ENCODE measurements around the gene OR2A7. TPM values are rescaled to one million over a fixed set of nuclear protein-coding genes. Genes with fewer than 3 reads are reported as not detected.
"Not testable (repeated sequence)": the region's sequence is repeated elsewhere in the genome, so short reads cannot be mapped to it uniquely, and the experiment has no call there.

OR2A7 gene
- total RNA-seq, 8 experiments from 2014 or later, result 0.11 to 2.3 (median 0.38) TPM; not detected in 2

DNA sequence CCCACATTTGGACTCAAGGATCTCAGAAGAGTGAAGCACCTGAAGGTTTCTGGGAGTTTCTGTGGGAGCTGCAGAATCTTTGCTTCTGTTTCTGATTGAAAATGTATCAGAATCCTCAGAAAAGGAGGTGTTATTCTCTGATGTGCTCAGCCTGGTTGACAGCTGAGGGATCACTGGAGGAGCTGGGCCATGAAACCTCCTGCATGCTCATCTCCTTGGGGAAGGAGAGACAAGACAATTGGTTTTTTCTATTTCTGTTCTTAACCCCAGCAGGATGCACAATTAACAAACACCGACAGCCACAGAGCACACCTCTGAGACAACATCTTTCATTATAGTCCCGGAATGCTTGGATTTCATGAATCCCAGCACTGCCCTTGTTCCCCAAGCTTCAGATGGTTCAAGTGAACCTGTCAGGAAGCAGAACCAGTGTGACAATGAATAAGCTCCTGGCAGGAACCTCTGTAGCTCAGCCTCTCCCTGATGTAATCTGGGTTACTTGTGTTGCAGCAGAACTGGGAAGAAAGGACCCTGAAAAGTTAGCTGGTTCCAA, 26.0 kb downstream of the OR2A7 start:
- not testable (repeated sequence) for ATAC-seq (replicated peaks in 6 of 8)

DNA sequence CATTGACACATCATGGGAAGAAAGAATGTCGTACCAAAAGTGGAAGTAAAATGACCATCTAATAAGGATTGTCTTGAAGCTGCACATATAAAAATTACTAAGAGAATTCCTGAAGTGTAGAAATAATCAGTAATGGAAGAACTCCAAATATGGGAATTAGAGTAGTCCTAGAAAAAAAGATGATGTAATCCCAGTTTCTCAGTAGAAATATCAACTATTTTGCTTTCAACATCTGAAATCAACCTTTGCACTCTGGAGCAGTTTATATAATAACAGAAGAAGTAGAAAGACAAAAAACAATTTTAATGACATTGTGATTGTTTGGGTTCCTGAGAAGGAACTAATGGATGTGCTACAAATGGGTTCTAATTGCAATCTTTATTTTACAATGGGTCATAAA, 31.6 kb downstream of the OR2A7 start:
- H3K4me1 ChIP-seq (replicated peaks in 1 of 2); H3K4me3 ChIP-seq; ATAC-seq (replicated peaks in 6 of 8); in situ Hi-C loops (cut with MboI; ENCODE audit: low pct_unique_long_range_greater_than_20kb in 2 of 9, low sequenced_read_pairs in 9 of 9, unreplicated experiment in 9 of 9); H3K27ac ChIP-seq: not testable (repeated sequence)
- no CpG with 5 or more reads among the region's 1 CpG for WGBS, 10 experiments

More for the DNA sequence above, 26.0 kb downstream of the OR2A7 start:
- in situ Hi-C loops (cut with MboI; ENCODE audit: low pct_unique_long_range_greater_than_20kb in 2 of 9, low sequenced_read_pairs in 9 of 9, unreplicated experiment in 9 of 9); H3K4me1 ChIP-seq (replicated peaks in 1 of 2); H3K4me3 ChIP-seq; H3K27ac ChIP-seq: not testable (repeated sequence)
- no CpG with 5 or more reads among the region's 2 CpGs for WGBS, 10 experiments

DNA sequence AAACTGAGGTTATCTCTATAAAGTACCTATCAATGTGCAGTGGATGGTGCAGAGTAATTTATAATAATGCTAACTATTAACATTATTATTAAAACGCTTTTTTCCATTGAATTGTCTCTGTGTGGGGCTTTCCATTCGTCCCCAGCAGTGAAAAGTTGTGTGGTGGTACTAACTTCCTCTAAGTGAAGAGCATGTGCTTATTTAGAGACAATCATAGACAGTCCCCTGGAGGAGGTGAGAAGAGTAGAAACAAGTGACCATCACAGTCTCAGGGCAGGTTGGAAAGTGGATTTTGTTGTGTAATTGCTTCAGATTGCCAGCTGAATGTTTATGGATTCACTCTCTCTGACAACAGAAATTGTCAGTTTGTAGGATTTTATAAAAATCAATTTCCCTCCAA, 33.6 kb downstream of the OR2A7 start:
- H3K4me3 ChIP-seq; H3K27ac ChIP-seq; H3K4me1 ChIP-seq (replicated peaks in 1 of 2); ATAC-seq (replicated peaks in 6 of 8); in situ Hi-C loops (cut with MboI; ENCODE audit: low pct_unique_long_range_greater_than_20kb in 2 of 9, low sequenced_read_pairs in 9 of 9, unreplicated experiment in 9 of 9): not testable (repeated sequence)
- no CpG with 5 or more reads among the region's 2 CpGs for WGBS, 10 experiments

DNA sequence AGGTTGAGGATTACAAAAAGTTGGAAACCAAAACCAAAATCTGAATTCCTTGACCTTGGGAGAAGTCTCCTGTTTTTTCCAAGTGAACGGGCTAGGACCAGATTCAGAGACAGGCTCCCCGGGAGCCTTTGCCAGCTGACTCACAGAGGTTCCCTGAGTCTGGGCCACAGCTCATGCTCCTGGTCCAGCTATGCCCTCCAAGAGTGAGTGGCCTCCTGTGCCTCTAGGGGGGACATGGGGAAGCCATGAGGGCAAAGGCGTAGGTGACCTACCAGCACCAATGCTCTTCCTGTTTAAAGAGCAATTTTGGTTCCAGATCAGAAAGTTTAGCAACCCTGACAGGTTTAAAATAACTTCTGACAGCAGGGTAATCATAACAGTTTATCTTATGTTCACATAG, 35.8 kb downstream of the OR2A7 start:
- no CpG with 5 or more reads among the region's 3 CpGs for WGBS, 10 experiments
- H3K27ac ChIP-seq; in situ Hi-C loops (cut with MboI; ENCODE audit: low pct_unique_long_range_greater_than_20kb in 2 of 9, low sequenced_read_pairs in 9 of 9, unreplicated experiment in 9 of 9); H3K4me1 ChIP-seq (replicated peaks in 1 of 2); H3K4me3 ChIP-seq; ATAC-seq (replicated peaks in 6 of 8): not testable (repeated sequence)

DNA sequence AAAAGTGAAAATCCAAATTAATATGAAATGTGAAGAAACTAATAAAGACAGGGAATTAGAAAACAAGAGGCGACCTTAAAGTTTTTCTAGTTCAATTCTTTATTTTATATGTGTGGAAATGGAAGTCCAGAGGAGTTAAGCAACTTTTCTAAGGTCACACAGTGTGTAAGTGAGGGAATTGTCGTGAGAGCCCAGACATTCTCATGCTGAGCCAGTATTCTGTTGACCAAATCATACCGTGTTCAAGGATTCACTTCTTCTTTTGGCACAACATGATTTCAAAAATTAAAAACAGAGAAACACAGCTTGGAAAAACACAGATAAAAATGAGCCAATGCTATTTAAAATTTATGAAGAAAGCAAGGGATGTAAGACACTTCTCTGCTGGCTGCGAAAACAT, 37.7 kb downstream of the OR2A7 start:
- H3K4me1 ChIP-seq (replicated peaks in 1 of 2); H3K4me3 ChIP-seq; in situ Hi-C loops (cut with MboI; ENCODE audit: low pct_unique_long_range_greater_than_20kb in 2 of 9, low sequenced_read_pairs in 9 of 9, unreplicated experiment in 9 of 9); ATAC-seq (replicated peaks in 6 of 8); H3K27ac ChIP-seq: not testable (repeated sequence)
- WGBS, 10 experiments, result 67% methylated on average over 2 of the region's 4 CpGs; no CpG with 5 or more reads in 9 of the 10 experiments

DNA sequence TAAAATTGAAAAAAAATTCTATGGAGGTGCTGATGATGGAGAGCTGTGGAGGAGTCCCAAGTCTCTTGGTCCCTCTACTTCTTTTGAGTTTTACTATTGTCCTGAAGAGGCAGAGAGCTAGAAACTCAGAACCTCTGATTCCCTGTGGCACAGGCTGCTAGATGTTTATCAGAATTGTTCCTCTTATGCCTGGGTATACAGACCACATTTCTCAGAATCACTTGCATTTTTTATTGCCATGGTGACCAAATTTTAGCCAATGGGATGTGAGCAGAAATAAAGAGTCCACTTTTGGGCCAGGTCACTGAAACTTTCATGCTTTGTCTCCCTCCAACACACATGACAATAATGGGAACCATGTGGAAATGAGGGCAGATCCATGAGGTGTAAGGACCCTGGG, 40.9 kb downstream of the OR2A7 start:
- H3K4me1 ChIP-seq (replicated peaks in 1 of 2); H3K27ac ChIP-seq; in situ Hi-C loops (cut with MboI; ENCODE audit: low pct_unique_long_range_greater_than_20kb in 2 of 9, low sequenced_read_pairs in 9 of 9, unreplicated experiment in 9 of 9); H3K4me3 ChIP-seq; ATAC-seq (replicated peaks in 6 of 8): not testable (repeated sequence)

DNA sequence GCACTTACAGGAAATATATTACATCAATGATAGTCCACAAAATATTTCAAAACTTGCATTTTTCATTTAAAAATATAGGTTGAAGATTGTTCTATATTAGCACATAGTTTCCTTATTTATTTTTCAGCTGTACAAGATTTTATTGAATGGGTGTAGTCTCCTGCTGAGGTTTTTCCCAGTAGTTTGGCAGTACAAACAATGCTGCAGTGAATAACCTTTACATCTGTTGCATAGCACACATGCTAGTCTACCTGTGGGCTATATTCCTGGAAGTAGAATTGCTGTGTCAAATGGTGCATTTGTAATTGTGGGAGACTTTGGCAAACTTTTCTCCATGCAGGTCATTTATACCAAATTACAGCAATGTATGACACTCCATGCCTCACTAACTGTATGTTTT, 44.1 kb downstream of the OR2A7 start:
- H3K4me3 ChIP-seq; H3K4me1 ChIP-seq (replicated peaks in 1 of 2); H3K27ac ChIP-seq; in situ Hi-C loops (cut with MboI; ENCODE audit: low pct_unique_long_range_greater_than_20kb in 2 of 9, low sequenced_read_pairs in 9 of 9, unreplicated experiment in 9 of 9); ATAC-seq (replicated peaks in 6 of 8): not testable (repeated sequence)

DNA sequence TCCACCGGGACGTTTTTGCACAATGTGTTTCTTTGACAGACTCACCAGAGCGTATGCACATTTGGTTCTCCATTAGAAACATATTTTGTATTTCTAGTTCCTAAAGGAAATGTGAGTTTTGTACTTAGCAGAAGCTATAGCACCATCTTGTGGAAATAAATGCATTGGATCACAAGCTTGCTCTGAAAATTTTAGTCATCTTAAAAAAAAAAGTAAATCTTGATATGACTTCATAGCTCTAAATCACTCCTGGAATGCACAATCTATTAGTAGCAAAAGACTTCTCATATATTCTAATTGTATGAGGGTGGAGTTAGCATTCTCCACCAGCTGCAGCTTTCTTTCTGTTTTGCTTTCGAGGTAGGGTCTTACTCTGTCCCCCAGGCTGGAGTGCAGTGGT, 45.4 kb downstream of the OR2A7 start:
- peak in 7 of 8 experiments; percentile 25 to 93 (median 46) for ATAC-seq (replicated peaks in 6 of 8)
- no CpG with 5 or more reads among the region's 4 CpGs for WGBS, 10 experiments
- H3K4me3 ChIP-seq; in situ Hi-C loops (cut with MboI; ENCODE audit: low pct_unique_long_range_greater_than_20kb in 2 of 9, low sequenced_read_pairs in 9 of 9, unreplicated experiment in 9 of 9); H3K27ac ChIP-seq; H3K4me1 ChIP-seq (replicated peaks in 1 of 2): not testable (repeated sequence)

DNA sequence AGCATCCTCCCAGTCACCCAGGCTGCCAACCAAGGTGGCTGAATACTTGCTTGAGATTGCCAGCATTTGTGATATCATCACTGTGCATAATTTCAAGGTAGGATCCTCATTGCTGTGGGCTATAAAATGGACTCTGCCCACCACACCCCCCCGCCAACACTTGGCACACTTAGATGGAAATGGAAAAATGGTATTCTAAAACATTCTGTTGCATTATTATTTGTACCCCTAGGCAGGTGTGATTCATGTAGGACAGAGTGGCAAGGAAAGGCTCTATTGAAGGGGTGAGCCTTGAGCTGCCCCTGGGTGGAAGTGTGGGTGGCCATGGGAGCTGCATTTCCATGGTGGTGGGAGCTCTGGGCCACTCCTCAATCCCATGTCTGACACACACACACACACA, 46.0 kb downstream of the OR2A7 start:
- H3K4me1 ChIP-seq (replicated peaks in 1 of 2); in situ Hi-C loops (cut with MboI; ENCODE audit: low pct_unique_long_range_greater_than_20kb in 2 of 9, low sequenced_read_pairs in 9 of 9, unreplicated experiment in 9 of 9); H3K4me3 ChIP-seq; H3K27ac ChIP-seq: not testable (repeated sequence)
- peak in 1 of 8 experiments; percentile 7 for ATAC-seq (replicated peaks in 6 of 8)
- 100% methylated on average over 1 of the region's 1 CpG; no CpG with 5 or more reads in 9 of the 10 experiments for WGBS, 10 experiments

DNA sequence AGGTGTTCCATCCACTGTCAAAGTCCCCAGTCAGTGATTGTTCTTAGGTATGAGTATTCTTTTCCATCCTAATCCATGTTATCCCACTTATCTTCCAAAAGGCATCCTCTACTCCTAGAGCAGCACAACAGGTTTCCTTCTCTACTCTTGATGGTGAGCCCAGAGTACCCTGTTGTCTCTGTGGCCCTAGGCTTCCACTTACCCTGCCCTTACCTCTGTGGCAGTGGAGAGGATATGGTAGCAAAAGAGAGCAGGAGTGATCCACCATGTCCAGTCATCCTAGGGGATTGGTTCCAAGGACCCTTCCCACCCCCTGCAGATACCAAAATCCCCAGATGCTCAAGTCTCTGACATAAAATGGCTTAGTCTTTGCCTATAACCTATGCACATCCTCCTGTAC, 47.4 kb downstream of the OR2A7 start:
- H3K4me1 ChIP-seq (replicated peaks in 1 of 2); ATAC-seq (replicated peaks in 6 of 8); in situ Hi-C loops (cut with MboI; ENCODE audit: low pct_unique_long_range_greater_than_20kb in 2 of 9, low sequenced_read_pairs in 9 of 9, unreplicated experiment in 9 of 9); H3K4me3 ChIP-seq; H3K27ac ChIP-seq: not testable (repeated sequence)

Other genes with a start within 250 kb of the OR2A7 start
- under 1 TPM in 5 of 8 experiments, not detected in 3; 0.09 to 0.57 (median 0.14) TPM for gene OR2A5, start 215.8 kb downstream of the OR2A7 start, total RNA-seq
- gene OR2A25, start 195.0 kb downstream of the OR2A7 start, total RNA-seq, result under 1 TPM in 1 of 8 experiments, not detected in 7; 0.62 TPM
- under 1 TPM in 3 of 8 experiments, not detected in 5; 0.04 to 0.19 (median 0.09) TPM for gene OR2A12, start 178.5 kb downstream of the OR2A7 start, total RNA-seq
- not detected for gene OR2A2, start 155.2 kb downstream of the OR2A7 start, total RNA-seq
- under 1 TPM in 1 of 8 experiments, not detected in 7; 0.08 TPM for gene OR2A14, start 141.6 kb downstream of the OR2A7 start, total RNA-seq
- 1 to 10 TPM in 1 of 8 experiments, under 1 TPM in 4, not detected in 3; 0.18 to 1.2 (median 0.25) TPM for gene CTAGE4, start 81.3 kb downstream of the OR2A7 start, total RNA-seq
- 1 to 10 TPM in 1 of 8 experiments, under 1 TPM in 3, not detected in 4; 0.18 to 1.2 (median 0.26) TPM for gene ARHGEF35, start 69.0 kb downstream of the OR2A7 start, total RNA-seq
- under 1 TPM in 4 of 8 experiments, not detected in 4; 0.10 to 0.52 (median 0.27) TPM for gene OR2A42, start 25.2 kb downstream of the OR2A7 start, total RNA-seq
- gene CTAGE8, start 4.5 kb upstream of the OR2A7 start, total RNA-seq, result under 1 TPM in 3 of 8 experiments, not detected in 5; 0.29 to 0.38 (median 0.36) TPM
- gene OR2A1, start 47.6 kb upstream of the OR2A7 start, total RNA-seq, result under 1 TPM in 7 of 8 experiments, not detected in 1; under 0.01 to 0.62 (median 0.17) TPM
- gene ARHGEF5, start 90.6 kb upstream of the OR2A7 start, total RNA-seq, result 1 to 10 TPM in 2 of 8 experiments, under 1 TPM in 5, not detected in 1; 0.13 to 1.1 (median 0.57) TPM
- under 1 TPM in 2 of 8 experiments, not detected in 6; 0.28 to 0.31 TPM for gene NOBOX, start 138.9 kb upstream of the OR2A7 start, total RNA-seq